Measurements from ENCODE around the gene PARD3B. TPM values are rescaled to one million over a fixed set of nuclear protein-coding genes. Genes with fewer than 3 reads are reported as not detected.

Gene PARD3B
- total RNA-seq, 4 donors from 2014 or later = 6.5 to 17.3 (median 12.7) TPM

- intact Hi-C loops (cut with DNase I; ENCODE audit: low total_unique reads) = no loop called here
- WGBS, 2 donors = 70 to 72% methylated on average over 1 of the region's 1 CpG
- no peak overlapping the region for H3K4me3 ChIP-seq (ENCODE audit: low read depth, poor library complexity, severe bottlenecking)
- no peak for DNase-seq (ENCODE audit: low spot score in 2 of 2)
- TF ChIP-seq, protein P1, sequence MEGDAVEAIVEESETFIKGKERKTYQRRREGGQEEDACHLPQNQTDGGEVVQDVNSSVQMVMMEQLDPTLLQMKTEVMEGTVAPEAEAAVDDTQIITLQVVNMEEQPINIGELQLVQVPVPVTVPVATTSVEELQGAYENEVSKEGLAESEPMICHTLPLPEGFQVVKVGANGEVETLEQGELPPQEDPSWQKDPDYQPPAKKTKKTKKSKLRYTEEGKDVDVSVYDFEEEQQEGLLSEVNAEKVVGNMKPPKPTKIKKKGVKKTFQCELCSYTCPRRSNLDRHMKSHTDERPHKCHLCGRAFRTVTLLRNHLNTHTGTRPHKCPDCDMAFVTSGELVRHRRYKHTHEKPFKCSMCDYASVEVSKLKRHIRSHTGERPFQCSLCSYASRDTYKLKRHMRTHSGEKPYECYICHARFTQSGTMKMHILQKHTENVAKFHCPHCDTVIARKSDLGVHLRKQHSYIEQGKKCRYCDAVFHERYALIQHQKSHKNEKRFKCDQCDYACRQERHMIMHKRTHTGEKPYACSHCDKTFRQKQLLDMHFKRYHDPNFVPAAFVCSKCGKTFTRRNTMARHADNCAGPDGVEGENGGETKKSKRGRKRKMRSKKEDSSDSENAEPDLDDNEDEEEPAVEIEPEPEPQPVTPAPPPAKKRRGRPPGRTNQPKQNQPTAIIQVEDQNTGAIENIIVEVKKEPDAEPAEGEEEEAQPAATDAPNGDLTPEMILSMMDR (IDR thresholded peaks at IDR 0.05) = no peak
- TF ChIP-seq POLR2A (IDR thresholded peaks at IDR 0.05) = no peak
Measured at GRCh38 chr2:204781941-204782340, 236.7 kb downstream of the PARD3B start.

DNA sequence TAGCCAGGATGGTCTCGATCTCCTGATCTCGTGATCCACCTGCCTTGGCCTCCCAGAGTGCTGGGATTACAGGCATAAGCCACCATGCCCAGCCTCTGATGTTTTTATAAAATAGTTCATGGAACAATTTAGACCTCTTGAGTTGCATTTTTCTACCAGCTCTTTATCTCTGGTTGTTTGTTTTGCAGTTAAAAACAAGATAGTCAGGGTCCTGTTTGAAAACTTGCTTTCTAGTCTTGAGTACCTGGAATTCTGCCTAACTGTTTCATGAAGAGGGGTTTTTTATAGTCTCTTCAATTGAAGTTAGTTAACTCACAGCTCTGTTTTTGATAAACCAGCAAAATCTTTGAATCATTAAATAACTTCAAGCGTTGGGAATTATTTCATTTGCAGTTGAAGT is 244.8 kb downstream of the PARD3B start:
- TF ChIP-seq POLR2A (IDR thresholded peaks at IDR 0.05) = no peak
- TF ChIP-seq, protein P1 (IDR thresholded peaks at IDR 0.05) = no peak
- no peak for DNase-seq (ENCODE audit: low spot score in 2 of 2)

GRCh38 chr2:204791230-204791629 is 246.0 kb downstream of the PARD3B start:
- TF ChIP-seq POLR2A (IDR thresholded peaks at IDR 0.05) = no peak
- TF ChIP-seq, protein P1 (IDR thresholded peaks at IDR 0.05) = no peak
- intact Hi-C loops (cut with DNase I; ENCODE audit: low total_unique reads) = no loop called here
- DNase-seq (ENCODE audit: low spot score in 2 of 2) = no peak
- H3K4me3 ChIP-seq (ENCODE audit: low read depth, poor library complexity, severe bottlenecking) = no peak overlapping the region

More for the DNA sequence above, 244.8 kb downstream of the PARD3B start:
- no peak overlapping the region for H3K4me3 ChIP-seq (ENCODE audit: low read depth, poor library complexity, severe bottlenecking)
- WGBS, 2 donors = 87 to 93% methylated on average over 3 of the region's 3 CpGs
- intact Hi-C loops (cut with DNase I; ENCODE audit: low total_unique reads) = no loop called here

DNA sequence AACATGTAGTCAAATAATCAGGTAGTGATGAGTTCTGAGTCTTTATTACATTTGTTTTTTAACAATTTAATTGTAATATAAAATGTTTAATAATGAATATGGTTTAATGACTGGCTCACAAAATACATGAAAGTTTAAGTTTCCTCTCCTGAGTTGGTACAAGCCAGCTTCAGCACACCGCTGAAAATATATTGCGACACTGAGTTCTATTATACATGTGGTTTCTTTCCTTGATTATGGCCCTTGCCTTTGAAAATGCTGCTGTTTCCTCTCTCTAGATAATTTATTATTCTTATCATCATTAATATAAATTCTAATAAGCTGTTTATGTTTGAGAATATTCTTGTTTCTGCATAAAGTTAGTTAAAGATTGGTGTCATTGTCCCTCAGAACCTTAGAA is 249.3 kb downstream of the PARD3B start:
- DNase-seq (ENCODE audit: low spot score in 2 of 2) = no peak
- no peak for TF ChIP-seq POLR2A (IDR thresholded peaks at IDR 0.05)
- TF ChIP-seq, protein P1 (IDR thresholded peaks at IDR 0.05) = no peak
- intact Hi-C loops (cut with DNase I; ENCODE audit: low total_unique reads) = no loop called here
- no peak overlapping the region for H3K4me3 ChIP-seq (ENCODE audit: low read depth, poor library complexity, severe bottlenecking)
- WGBS, 2 donors = 92 to 95% methylated on average over 2 of the region's 2 CpGs

GRCh38 chr2:204795156-204795555 is 249.9 kb downstream of the PARD3B start:
- no peak overlapping the region for H3K4me3 ChIP-seq (ENCODE audit: low read depth, poor library complexity, severe bottlenecking)
- DNase-seq (ENCODE audit: low spot score in 2 of 2) = no peak
- 35 to 45% methylated on average over 1 of the region's 1 CpG for WGBS, 2 donors
- TF ChIP-seq POLR2A (IDR thresholded peaks at IDR 0.05) = no peak
- TF ChIP-seq, protein P1 (IDR thresholded peaks at IDR 0.05) = no peak
- intact Hi-C loops (cut with DNase I; ENCODE audit: low total_unique reads) = no loop called here

GRCh38 chr2:204796581-204796980 is 251.3 kb downstream of the PARD3B start:
- TF ChIP-seq, protein P1 (IDR thresholded peaks at IDR 0.05) = no peak
- TF ChIP-seq POLR2A (IDR thresholded peaks at IDR 0.05) = no peak
- H3K4me3 ChIP-seq (ENCODE audit: low read depth, poor library complexity, severe bottlenecking) = no peak overlapping the region
- intact Hi-C loops (cut with DNase I; ENCODE audit: low total_unique reads) = no loop called here
- no peak for DNase-seq (ENCODE audit: low spot score in 2 of 2)
- 57 to 75% methylated on average over 4 of the region's 4 CpGs for WGBS, 2 donors

All from lower leg skin (tissue), 4 donors.